ENCODE data around the gene CLDN19.
"Not testable (repeated sequence)": the region's sequence is repeated elsewhere in the genome, so short reads cannot be mapped to it uniquely, and the experiment has no call there.

Gene CLDN19

GRCh38 chr1:42721926-42722325 lies 18.1 kb downstream of the CLDN19 start:
- Mint-ChIP-seq H3K27ac (no peak overlapping the region), H3K4me3 (no peak overlapping the region), H3K4me1 (peaks cover 6% of the 10 kb centered on the region), H3K9me3 (no peaks in the 10 kb centered on the region), H3K27me3 (no peaks in the 10 kb centered on the region), H3K36me3 (ENCODE audit: low read depth) (peaks cover 6% of the 10 kb centered on the region)
- DNase-seq, result no peak
- ATAC-seq, result no peak

- DNase-seq, result no peak
- Mint-ChIP-seq H3K9me3 (no peaks in the 10 kb centered on the region), H3K36me3 (ENCODE audit: low read depth) (peaks cover 9% of the 10 kb centered on the region), H3K27me3 (no peaks in the 10 kb centered on the region), H3K4me3 (no peak overlapping the region), H3K4me1 (peaks cover 6% of the 10 kb centered on the region), H3K27ac (no peak overlapping the region)
- no peak for ATAC-seq
Observed at GRCh38 chr1:42720868-42721267, 19.2 kb downstream of the CLDN19 start.

GRCh38 chr1:42714441-42714840 lies 25.6 kb downstream of the CLDN19 start:
- H3K27me3 Mint-ChIP-seq, H3K4me3 Mint-ChIP-seq, DNase-seq, H3K27ac Mint-ChIP-seq, H3K4me1 Mint-ChIP-seq, ATAC-seq: not testable (repeated sequence)
- peaks cover 60% of the 10 kb centered on the region for H3K36me3 Mint-ChIP-seq (ENCODE audit: low read depth)
- peaks cover 24% of the 10 kb centered on the region for H3K9me3 Mint-ChIP-seq

- Mint-ChIP-seq H3K36me3 (ENCODE audit: low read depth) (peaks cover 64% of the 10 kb centered on the region), H3K9me3 (peaks cover 24% of the 10 kb centered on the region), H3K27ac (no peak overlapping the region), H3K4me1 (peaks cover 8% of the 10 kb centered on the region), H3K4me3 (no peak overlapping the region), H3K27me3 (no peaks in the 10 kb centered on the region)
- ATAC-seq, result no peak
- DNase-seq, result no peak
Observed at GRCh38 chr1:42713293-42713692, 26.7 kb downstream of the CLDN19 start.

GRCh38 chr1:42712808-42713207 lies 27.2 kb downstream of the CLDN19 start:
- ATAC-seq, H3K4me3 Mint-ChIP-seq, H3K27ac Mint-ChIP-seq, H3K27me3 Mint-ChIP-seq, DNase-seq: not testable (repeated sequence)
- Mint-ChIP-seq H3K36me3 (ENCODE audit: low read depth) (peaks cover 69% of the 10 kb centered on the region), H3K9me3 (peaks cover 24% of the 10 kb centered on the region), H3K4me1 (peaks cover 10% of the 10 kb centered on the region)

GRCh38 chr1:42703888-42704464 lies 36.1 kb downstream of the CLDN19 start:
- H3K4me1 Mint-ChIP-seq, result peaks cover 8% of the 10 kb centered on the region
- H3K27ac Mint-ChIP-seq, result no peak overlapping the region
- no peak overlapping the region for H3K4me3 Mint-ChIP-seq
- peaks cover 4% of the 10 kb centered on the region for H3K9me3 Mint-ChIP-seq
- H3K36me3 Mint-ChIP-seq (ENCODE audit: low read depth), result peaks cover 85% of the 10 kb centered on the region
- ATAC-seq (no peak), DNase-seq (no peak)
- H3K27me3 Mint-ChIP-seq, result no peaks in the 10 kb centered on the region

GRCh38 chr1:42700006-42700405 lies 40.0 kb downstream of the CLDN19 start:
- Mint-ChIP-seq H3K9me3 (peaks cover 1% of the 10 kb centered on the region), H3K27ac (peak overlapping the region; percentile 71), H3K36me3 (ENCODE audit: low read depth) (peaks cover 97% of the 10 kb centered on the region), H3K4me3 (no peak overlapping the region), H3K27me3 (no peaks in the 10 kb centered on the region), H3K4me1 (peaks cover 18% of the 10 kb centered on the region)
- no peak for DNase-seq
- no peak for ATAC-seq

- H3K9me3 Mint-ChIP-seq, result no peaks in the 10 kb centered on the region
- no peak overlapping the region for H3K4me3 Mint-ChIP-seq
- H3K27ac Mint-ChIP-seq, result peak overlapping the region; percentile 61
- H3K36me3 Mint-ChIP-seq (ENCODE audit: low read depth), result peaks cover 98% of the 10 kb centered on the region
- no peak for DNase-seq
- ATAC-seq, result no peak
- peaks cover 29% of the 10 kb centered on the region for H3K4me1 Mint-ChIP-seq
- H3K27me3 Mint-ChIP-seq, result no peaks in the 10 kb centered on the region
Observed at GRCh38 chr1:42698081-42698813, 41.8 kb downstream of the CLDN19 start.

GRCh38 chr1:42692911-42693310 lies 47.1 kb downstream of the CLDN19 start:
- peaks cover 89% of the 10 kb centered on the region for H3K36me3 Mint-ChIP-seq (ENCODE audit: low read depth)

GRCh38 chr1:42692461-42692860 lies 47.6 kb downstream of the CLDN19 start:
- Mint-ChIP-seq H3K4me1 (peaks cover 77% of the 10 kb centered on the region), H3K27me3 (no peaks in the 10 kb centered on the region), H3K27ac (peak overlapping the region; percentile 82), H3K9me3 (no peaks in the 10 kb centered on the region), H3K36me3 (ENCODE audit: low read depth) (peaks cover 89% of the 10 kb centered on the region), H3K4me3 (no peak overlapping the region)
- DNase-seq (no peak), ATAC-seq (no peak)

More at GRCh38 chr1:42692911-42693310, 47.1 kb downstream of the CLDN19 start:
- no peak for DNase-seq
- Mint-ChIP-seq H3K4me1 (peaks cover 73% of the 10 kb centered on the region), H3K4me3 (no peak overlapping the region), H3K27me3 (no peaks in the 10 kb centered on the region), H3K27ac (peak overlapping the region; percentile 82), H3K9me3 (no peaks in the 10 kb centered on the region)
- ATAC-seq, result no peak

GRCh38 chr1:42691157-42691498 lies 48.9 kb downstream of the CLDN19 start:
- peak overlapping the region; percentile 52 for H3K27ac Mint-ChIP-seq
- ATAC-seq, result no peak
- peaks cover 87% of the 10 kb centered on the region for H3K4me1 Mint-ChIP-seq
- peak overlapping the region; percentile 8 for H3K4me3 Mint-ChIP-seq
- no peaks in the 10 kb centered on the region for H3K27me3 Mint-ChIP-seq
- no peaks in the 10 kb centered on the region for H3K9me3 Mint-ChIP-seq
- no peak for DNase-seq
- H3K36me3 Mint-ChIP-seq (ENCODE audit: low read depth), result peaks cover 88% of the 10 kb centered on the region

GRCh38 chr1:42690477-42691156 lies 49.4 kb downstream of the CLDN19 start:
- H3K4me1 Mint-ChIP-seq, result peaks cover 87% of the 10 kb centered on the region
- H3K27me3 Mint-ChIP-seq, result no peaks in the 10 kb centered on the region
- H3K27ac Mint-ChIP-seq, result peak overlapping the region; percentile 42
- H3K9me3 Mint-ChIP-seq, result no peaks in the 10 kb centered on the region
- peak overlapping the region; percentile 8 for H3K4me3 Mint-ChIP-seq
- H3K36me3 Mint-ChIP-seq (ENCODE audit: low read depth), result peaks cover 87% of the 10 kb centered on the region
- ATAC-seq (peak; percentile 85), DNase-seq (no peak)

GRCh38 chr1:42689912-42690311 lies 50.1 kb downstream of the CLDN19 start:
- peaks cover 87% of the 10 kb centered on the region for H3K36me3 Mint-ChIP-seq (ENCODE audit: low read depth)
- peak overlapping the region; percentile 97 for H3K4me3 Mint-ChIP-seq
- H3K9me3 Mint-ChIP-seq, result no peaks in the 10 kb centered on the region
- peak overlapping the region; percentile 37 for H3K27ac Mint-ChIP-seq
- ATAC-seq (no peak), DNase-seq (no peak)
- no peaks in the 10 kb centered on the region for H3K27me3 Mint-ChIP-seq
- H3K4me1 Mint-ChIP-seq, result peaks cover 92% of the 10 kb centered on the region

- Mint-ChIP-seq H3K4me1 (peaks cover 84% of the 10 kb centered on the region), H3K9me3 (no peaks in the 10 kb centered on the region), H3K4me3 (peak overlapping the region; percentile 97), H3K27ac (peak overlapping the region; percentile 9), H3K27me3 (no peaks in the 10 kb centered on the region), H3K36me3 (ENCODE audit: low read depth) (peaks cover 78% of the 10 kb centered on the region)
- no peak for DNase-seq
- ATAC-seq, result no peak
Observed at GRCh38 chr1:42686418-42686817, 53.6 kb downstream of the CLDN19 start.

- Mint-ChIP-seq H3K27me3 (no peaks in the 10 kb centered on the region), H3K36me3 (ENCODE audit: low read depth) (peaks cover 61% of the 10 kb centered on the region), H3K4me3 (peak overlapping the region; percentile 97), H3K9me3 (no peaks in the 10 kb centered on the region), H3K27ac (peak overlapping the region; percentile 96), H3K4me1 (peaks cover 80% of the 10 kb centered on the region)
- peak; percentile 14 for DNase-seq
- no peak for ATAC-seq
Observed at GRCh38 chr1:42684139-42684538, 55.9 kb downstream of the CLDN19 start.
